Progenitor cell of endocrine pancreas (in vitro differentiated cells): ENCODE results near the gene GDF9. TPM values are rescaled to one million over a fixed set of nuclear protein-coding genes. Genes with fewer than 3 reads are reported as not detected.
"Not testable (repeated sequence)": the region's sequence is repeated elsewhere in the genome, so short reads cannot be mapped to it uniquely, and the experiment has no call there.

Experiments used
- DNase-seq: peaks from one replicate; pipeline ENCODE4 v3.0.0; 2021; ENCODE audit warnings: low spot score; ENCODE audit not compliant: unreplicated experiment
- H3K27ac Mint-ChIP-seq: 2 replicates; pipeline ENCODE4 v1.8.0; 2021; ENCODE audit warnings: mild to moderate bottlenecking, moderate library complexity, mixed read lengths
- H3K27me3 Mint-ChIP-seq: 2 replicates; pipeline ENCODE4 v1.8.0; 2021; ENCODE audit warnings: mixed read lengths
- H3K36me3 Mint-ChIP-seq: 2 replicates; pipeline ENCODE4 v1.8.0; 2022; ENCODE audit warnings: mixed read lengths; ENCODE audit not compliant: insufficient read depth
- H3K4me1 Mint-ChIP-seq: 2 replicates; pipeline ENCODE4 v1.8.0; 2021; ENCODE audit warnings: low read depth, mixed read lengths
- H3K4me3 Mint-ChIP-seq: 2 replicates; pipeline ENCODE4 v1.8.0; 2021; ENCODE audit warnings: low read depth, mild to moderate bottlenecking, moderate library complexity, mixed read lengths
- H3K9me3 Mint-ChIP-seq: 2 replicates; pipeline ENCODE4 v1.8.0; 2021; ENCODE audit warnings: low read depth, mixed read lengths
- total RNA-seq: library from RNA; stranded (reverse); gene quantifications from 2 replicates; pipeline ENCODE4 v1.2.1, GENCODE V29; 2021
- TF ChIP-seq, protein P1 (sequence below): fragments of 200-600 bp; sonication (generic); IDR thresholded peaks from one replicate; pipeline ENCODE4 v1.5.0; 2021; ENCODE audit warnings: antibody characterized with exemption, mild to moderate bottlenecking; ENCODE audit not compliant: unreplicated experiment

GDF9 gene
- total RNA-seq, 1 donor from 2014 or later, result 0.55 TPM

DNA sequence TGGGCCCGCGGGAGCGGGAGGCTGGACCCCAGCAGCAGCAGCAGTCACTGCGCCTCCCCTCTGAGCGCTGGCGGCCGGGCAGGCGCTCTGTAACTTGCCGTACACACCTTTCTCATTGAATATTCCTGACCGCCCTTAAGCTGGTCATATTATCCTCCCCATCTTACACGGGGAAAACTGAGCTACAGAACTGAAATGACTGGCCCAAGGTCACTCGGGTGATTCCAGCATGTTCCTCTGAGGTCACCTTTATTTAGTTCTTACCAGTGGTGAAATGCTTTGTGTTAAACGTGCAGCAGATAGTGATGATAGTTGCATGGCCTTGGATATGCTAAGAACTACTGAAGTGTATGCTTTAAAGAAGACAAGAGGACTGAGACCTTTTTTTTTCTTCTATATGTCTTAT, 780 bp upstream of the GDF9 start:
- Mint-ChIP-seq H3K9me3 (no peaks in the 10 kb centered on the region), H3K4me3 (peak overlapping the region; percentile 96), H3K36me3 (peaks cover 11% of the 10 kb centered on the region), H3K4me1 (peaks cover 20% of the 10 kb centered on the region), H3K27ac (peak overlapping the region; percentile 100), H3K27me3 (no peaks in the 10 kb centered on the region)
- no peak for DNase-seq
- TF ChIP-seq, protein P1, sequence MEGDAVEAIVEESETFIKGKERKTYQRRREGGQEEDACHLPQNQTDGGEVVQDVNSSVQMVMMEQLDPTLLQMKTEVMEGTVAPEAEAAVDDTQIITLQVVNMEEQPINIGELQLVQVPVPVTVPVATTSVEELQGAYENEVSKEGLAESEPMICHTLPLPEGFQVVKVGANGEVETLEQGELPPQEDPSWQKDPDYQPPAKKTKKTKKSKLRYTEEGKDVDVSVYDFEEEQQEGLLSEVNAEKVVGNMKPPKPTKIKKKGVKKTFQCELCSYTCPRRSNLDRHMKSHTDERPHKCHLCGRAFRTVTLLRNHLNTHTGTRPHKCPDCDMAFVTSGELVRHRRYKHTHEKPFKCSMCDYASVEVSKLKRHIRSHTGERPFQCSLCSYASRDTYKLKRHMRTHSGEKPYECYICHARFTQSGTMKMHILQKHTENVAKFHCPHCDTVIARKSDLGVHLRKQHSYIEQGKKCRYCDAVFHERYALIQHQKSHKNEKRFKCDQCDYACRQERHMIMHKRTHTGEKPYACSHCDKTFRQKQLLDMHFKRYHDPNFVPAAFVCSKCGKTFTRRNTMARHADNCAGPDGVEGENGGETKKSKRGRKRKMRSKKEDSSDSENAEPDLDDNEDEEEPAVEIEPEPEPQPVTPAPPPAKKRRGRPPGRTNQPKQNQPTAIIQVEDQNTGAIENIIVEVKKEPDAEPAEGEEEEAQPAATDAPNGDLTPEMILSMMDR, result no peak

DNA sequence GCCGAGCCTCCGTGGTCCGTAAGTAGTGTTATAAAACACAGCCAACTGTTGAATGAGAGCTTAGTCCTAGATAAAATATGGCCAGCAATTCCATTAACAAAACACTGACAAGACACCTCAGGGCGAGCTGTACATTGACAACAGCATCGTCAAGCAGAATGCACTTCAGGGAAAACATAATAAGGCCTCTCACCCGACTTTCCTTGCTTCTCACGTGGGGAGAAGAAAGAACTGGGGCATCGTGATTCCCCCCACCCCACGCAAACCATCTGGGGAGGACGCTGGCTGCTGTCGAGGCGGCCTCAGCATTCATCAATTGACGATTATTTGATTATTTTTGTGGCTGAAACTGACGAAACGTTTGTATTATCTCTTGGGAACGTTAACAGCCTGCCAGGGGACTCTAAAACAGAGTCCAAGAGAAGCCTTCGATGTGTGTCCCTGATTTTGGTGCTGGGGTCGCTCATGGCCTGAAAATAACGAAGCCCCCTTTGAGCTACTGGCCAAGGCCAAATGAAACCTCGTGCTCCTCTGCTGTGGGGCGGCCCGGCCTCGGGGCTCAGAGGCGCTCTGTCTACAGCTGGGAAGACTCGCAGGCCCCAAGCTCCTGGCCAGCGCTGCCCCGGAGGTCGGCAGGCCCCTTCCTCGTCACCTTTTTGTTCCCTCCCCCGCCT, 464 bp downstream of the GDF9 start:
- Mint-ChIP-seq H3K4me1 (peaks cover 20% of the 10 kb centered on the region), H3K4me3 (peak overlapping the region; percentile 96), H3K9me3 (no peaks in the 10 kb centered on the region), H3K36me3 (peaks cover 11% of the 10 kb centered on the region), H3K27ac (peak overlapping the region; percentile 100), H3K27me3 (no peaks in the 10 kb centered on the region)
- TF ChIP-seq, protein P1, result no peak
- no peak for DNase-seq

DNA sequence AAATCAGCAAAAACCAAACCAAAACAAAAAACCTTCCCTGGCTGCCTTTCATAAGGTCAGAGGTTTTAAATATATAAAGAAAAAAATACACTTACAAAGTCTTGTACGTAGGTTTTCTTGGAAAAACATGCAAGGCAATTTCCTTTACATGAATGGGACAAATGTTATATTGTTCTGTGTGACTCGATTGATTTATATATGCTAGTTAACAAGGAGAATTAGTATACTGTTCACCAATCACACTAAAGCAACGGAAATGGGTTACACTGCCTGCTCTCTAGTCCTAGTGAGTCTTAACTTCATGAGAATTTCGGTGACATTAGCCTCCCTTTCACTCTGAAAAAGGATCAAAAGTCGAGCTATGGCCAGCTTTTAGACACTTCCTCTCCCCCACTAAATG, 5.5 kb downstream of the GDF9 start:
- H3K9me3 Mint-ChIP-seq, result no peaks in the 10 kb centered on the region

DNA sequence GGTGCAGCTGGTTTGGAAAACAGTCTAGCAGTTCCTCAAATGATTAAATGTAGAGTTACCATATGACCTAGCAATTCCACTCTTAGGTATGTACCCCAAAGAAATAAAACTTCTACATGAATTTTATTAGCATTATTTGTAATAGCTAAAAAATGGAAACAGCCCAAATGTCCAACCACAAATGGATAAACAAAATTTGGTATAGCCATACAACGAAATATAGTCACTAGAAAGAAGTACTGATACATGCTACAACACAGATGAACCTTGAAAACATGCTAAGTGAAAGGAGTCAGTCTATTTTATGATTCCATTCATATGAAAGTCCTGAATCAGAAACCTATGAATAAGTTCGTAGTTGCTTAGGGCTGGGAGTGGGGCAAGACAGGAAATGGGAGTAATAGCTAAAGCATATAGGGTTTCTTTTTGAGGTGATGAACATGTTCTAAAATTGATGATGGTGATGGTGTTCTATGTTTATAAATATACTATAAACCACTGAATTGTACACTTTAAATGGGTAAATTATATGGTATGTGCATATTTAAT, 6.3 kb downstream of the GDF9 start:
- Mint-ChIP-seq H3K27ac (no peak overlapping the region), H3K36me3 (no peaks in the 10 kb centered on the region), H3K4me1 (no peaks in the 10 kb centered on the region), H3K9me3 (no peaks in the 10 kb centered on the region), H3K27me3 (no peaks in the 10 kb centered on the region), H3K4me3 (no peak overlapping the region)
- DNase-seq, result no peak
- TF ChIP-seq, protein P1, result no peak

More for the DNA sequence above, 5.5 kb downstream of the GDF9 start:
- no peak for DNase-seq
- no peak overlapping the region for H3K27ac Mint-ChIP-seq
- peaks cover 5% of the 10 kb centered on the region for H3K4me1 Mint-ChIP-seq
- no peaks in the 10 kb centered on the region for H3K27me3 Mint-ChIP-seq
- no peaks in the 10 kb centered on the region for H3K36me3 Mint-ChIP-seq
- TF ChIP-seq, protein P1, result no peak
- H3K4me3 Mint-ChIP-seq, result no peak overlapping the region

DNA sequence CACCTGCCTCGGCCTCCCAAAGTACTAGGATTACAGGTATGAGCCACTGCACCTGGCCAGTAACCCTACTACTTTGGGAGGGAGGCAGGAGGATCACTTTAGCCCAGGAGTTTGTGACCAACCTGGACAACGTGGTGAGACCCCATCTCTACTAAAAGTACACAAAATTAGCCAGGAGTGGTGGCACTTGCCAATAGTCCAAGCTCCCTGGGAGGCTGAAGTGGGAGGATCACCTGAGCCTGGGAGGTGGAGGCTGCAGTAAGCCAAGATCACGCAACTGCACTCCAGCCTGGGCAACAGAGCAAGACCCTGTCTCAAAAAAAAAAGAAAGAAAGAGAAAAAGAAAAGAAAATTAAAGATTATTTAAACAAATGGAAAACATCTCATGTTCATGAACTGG, 10.3 kb downstream of the GDF9 start:
- Mint-ChIP-seq H3K27me3 (no peaks in the 10 kb centered on the region), H3K4me1 (peaks cover 3% of the 10 kb centered on the region), H3K4me3 (no peak overlapping the region), H3K27ac (no peak overlapping the region), H3K36me3 (no peaks in the 10 kb centered on the region), H3K9me3 (no peaks in the 10 kb centered on the region)
- TF ChIP-seq, protein P1, result no peak
- no peak for DNase-seq

DNA sequence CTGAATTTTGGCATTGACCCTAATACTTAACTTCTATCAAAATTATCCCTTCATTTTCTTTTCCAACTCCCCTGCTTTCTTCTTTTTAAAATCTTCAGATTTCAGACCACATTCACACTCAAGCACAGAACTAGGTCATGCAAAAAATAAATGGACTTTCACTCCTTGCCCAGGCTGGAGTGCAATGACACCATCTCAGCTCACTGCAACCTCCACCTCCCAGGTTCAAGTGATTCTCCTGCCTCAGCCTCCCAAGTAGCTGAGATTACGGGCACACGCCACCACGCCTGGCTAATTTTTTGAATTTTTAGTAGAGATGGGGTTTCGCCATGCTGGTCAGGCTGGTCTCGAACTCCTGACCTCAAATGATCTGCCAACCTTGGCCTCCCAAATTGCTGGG, 11.3 kb downstream of the GDF9 start:
- H3K4me1 Mint-ChIP-seq, H3K36me3 Mint-ChIP-seq, H3K27ac Mint-ChIP-seq, DNase-seq, H3K27me3 Mint-ChIP-seq, H3K9me3 Mint-ChIP-seq, H3K4me3 Mint-ChIP-seq: not testable (repeated sequence)
